ENCODE results near the gene PTCHD4. TPM values are rescaled to one million over a fixed set of nuclear protein-coding genes. Genes with fewer than 3 reads are reported as not detected.

PTCHD4 gene
- total and polyA plus RNA-seq, 2 experiments from 2014 or later: 1.3 to 2.3 TPM

DNA sequence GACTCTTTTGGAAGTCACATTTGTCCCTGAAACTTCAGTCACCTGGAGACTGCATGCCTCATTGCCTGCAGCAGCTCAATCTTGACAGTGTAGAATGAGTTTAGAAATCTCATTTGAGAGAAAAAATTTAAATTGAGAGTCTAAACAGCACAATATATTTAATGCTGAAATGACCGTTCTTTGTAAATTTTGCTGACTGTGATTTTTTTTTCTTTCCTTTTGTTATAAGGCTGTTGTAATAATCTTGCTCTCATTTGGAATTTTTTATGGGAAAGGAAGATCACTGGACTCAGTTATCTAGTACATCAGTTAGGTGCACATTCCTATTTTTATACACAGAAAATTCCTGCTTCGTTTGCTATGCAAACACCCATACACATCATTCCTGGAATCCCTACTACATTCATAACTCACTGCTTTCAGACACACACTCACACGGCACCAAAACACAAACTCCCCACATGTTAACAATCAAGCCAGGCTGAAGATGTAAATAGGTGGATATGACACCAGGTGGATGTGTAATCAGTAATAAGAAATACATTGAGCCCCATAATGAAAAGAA, 43.8 kb downstream of the PTCHD4 start:
- DNase-seq (ENCODE audit: low spot score): no peak
- H3K4me1 ChIP-seq (ENCODE audit: insufficient read depth): peaks cover 6% of the 10 kb centered on the region
- H3K4me2 ChIP-seq: peak overlapping the region; percentile 93
- H3K79me2 ChIP-seq: no peaks in the 10 kb centered on the region
- TF ChIP-seq EZH2phosphoT487 (IDR thresholded peaks at IDR 0.05; ENCODE audit: low read depth, severe bottlenecking, unreplicated experiment): no peak
- TF ChIP-seq, protein P1, sequence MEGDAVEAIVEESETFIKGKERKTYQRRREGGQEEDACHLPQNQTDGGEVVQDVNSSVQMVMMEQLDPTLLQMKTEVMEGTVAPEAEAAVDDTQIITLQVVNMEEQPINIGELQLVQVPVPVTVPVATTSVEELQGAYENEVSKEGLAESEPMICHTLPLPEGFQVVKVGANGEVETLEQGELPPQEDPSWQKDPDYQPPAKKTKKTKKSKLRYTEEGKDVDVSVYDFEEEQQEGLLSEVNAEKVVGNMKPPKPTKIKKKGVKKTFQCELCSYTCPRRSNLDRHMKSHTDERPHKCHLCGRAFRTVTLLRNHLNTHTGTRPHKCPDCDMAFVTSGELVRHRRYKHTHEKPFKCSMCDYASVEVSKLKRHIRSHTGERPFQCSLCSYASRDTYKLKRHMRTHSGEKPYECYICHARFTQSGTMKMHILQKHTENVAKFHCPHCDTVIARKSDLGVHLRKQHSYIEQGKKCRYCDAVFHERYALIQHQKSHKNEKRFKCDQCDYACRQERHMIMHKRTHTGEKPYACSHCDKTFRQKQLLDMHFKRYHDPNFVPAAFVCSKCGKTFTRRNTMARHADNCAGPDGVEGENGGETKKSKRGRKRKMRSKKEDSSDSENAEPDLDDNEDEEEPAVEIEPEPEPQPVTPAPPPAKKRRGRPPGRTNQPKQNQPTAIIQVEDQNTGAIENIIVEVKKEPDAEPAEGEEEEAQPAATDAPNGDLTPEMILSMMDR (IDR thresholded peaks at IDR 0.05; ENCODE audit: poor library complexity): no peak
- no peak for TF ChIP-seq EZH2 (IDR thresholded peaks at IDR 0.05; ENCODE audit: borderline replicate concordance)
- no peaks in the 10 kb centered on the region for H3K36me3 ChIP-seq (replicated peaks; ENCODE audit: insufficient read depth, low read depth)
- H3K4me3 ChIP-seq: no peak overlapping the region
- no peaks in the 10 kb centered on the region for H3K9me2 ChIP-seq (replicated peaks; ENCODE audit: insufficient read depth)
- H3K27me3 ChIP-seq: peaks cover 32% of the 10 kb centered on the region
- no peaks in the 10 kb centered on the region for H3K9me3 ChIP-seq (ENCODE audit: low read depth)
- H4K20me1 ChIP-seq (ENCODE audit: insufficient read depth, poor library complexity, severe bottlenecking): no peaks in the 10 kb centered on the region
- no peak overlapping the region for H3K27ac ChIP-seq
- 60% methylated on average over 3 of the region's 3 CpGs for WGBS (ENCODE audit: low lambda C conversion rate, missing lambda C conversion rate)
- no peak overlapping the region for H2AFZ ChIP-seq

DNA sequence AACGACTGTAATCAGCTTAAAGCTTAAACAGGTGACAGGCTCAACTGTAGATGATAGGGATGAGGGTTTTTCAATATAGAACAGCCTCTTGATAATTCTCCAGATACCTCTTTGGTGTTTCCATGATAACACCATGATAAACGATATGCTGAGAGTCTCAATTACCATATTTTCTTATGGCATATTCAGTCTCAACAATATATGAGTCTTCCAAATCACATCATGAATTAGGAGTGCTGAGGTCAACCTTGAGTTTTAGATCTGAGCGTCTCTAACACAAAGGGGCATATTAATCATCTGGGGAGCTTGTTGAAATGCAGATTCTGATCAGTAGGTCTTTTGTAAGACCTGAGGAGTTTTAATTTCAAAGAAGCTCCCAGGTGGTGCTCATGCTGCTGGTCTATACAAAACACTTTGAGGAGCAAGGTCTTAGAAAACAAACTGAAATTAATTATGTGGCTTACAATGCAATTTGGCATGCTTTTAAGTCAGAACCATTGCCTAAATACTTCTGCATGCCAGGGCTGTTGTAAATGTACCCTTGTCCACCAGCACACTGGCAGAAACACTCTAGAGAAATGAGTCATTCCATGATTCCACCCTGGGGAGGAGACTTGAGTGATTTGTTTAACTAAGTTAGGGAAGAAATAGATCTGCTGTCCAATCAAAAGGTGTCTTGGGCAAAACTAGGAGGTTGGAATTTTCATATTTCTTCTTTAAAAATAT, 49.6 kb downstream of the PTCHD4 start:
- TF ChIP-seq EZH2phosphoT487 (IDR thresholded peaks at IDR 0.05; ENCODE audit: low read depth, severe bottlenecking, unreplicated experiment): no peak
- TF ChIP-seq, protein P1 (IDR thresholded peaks at IDR 0.05; ENCODE audit: poor library complexity): no peak
- TF ChIP-seq EZH2 (IDR thresholded peaks at IDR 0.05; ENCODE audit: borderline replicate concordance): no peak

More for the DNA sequence above, 49.6 kb downstream of the PTCHD4 start:
- Histone ChIP-seq H3K27me3 (no peaks in the 10 kb centered on the region), H2AFZ (no peak overlapping the region), H3K27ac (no peak overlapping the region), H3K4me1 (ENCODE audit: insufficient read depth) (no peaks in the 10 kb centered on the region), H3K36me3 (replicated peaks; ENCODE audit: insufficient read depth, low read depth) (no peaks in the 10 kb centered on the region), H3K9me2 (replicated peaks; ENCODE audit: insufficient read depth) (no peaks in the 10 kb centered on the region), H3K4me2 (no peak overlapping the region), H3K79me2 (no peaks in the 10 kb centered on the region), H3K9me3 (ENCODE audit: low read depth) (no peaks in the 10 kb centered on the region), H4K20me1 (ENCODE audit: insufficient read depth, poor library complexity, severe bottlenecking) (no peaks in the 10 kb centered on the region), H3K4me3 (no peak overlapping the region)
- 77% methylated on average over 3 of the region's 3 CpGs for WGBS (ENCODE audit: low lambda C conversion rate, missing lambda C conversion rate)
- DNase-seq (ENCODE audit: low spot score): no peak
